Neural progenitor cell (in vitro differentiated cells): ENCODE results near the gene FKBP5.

ENCODE experiments used
- EZH2 ChIP-seq: fragments of 200-600 bp; sonication (generic); IDR thresholded peaks from 2 replicates; pipeline ENCODE4 v1.6.1; 2017; ENCODE audit warnings: antibody characterized with exemption, mild to moderate bottlenecking, moderate library complexity
- EZH2phosphoT487 ChIP-seq: fragments of 200-600 bp; sonication (generic); IDR thresholded peaks from 2 replicates; pipeline ENCODE4 v1.6.1; 2017; ENCODE audit warnings: antibody characterized with exemption
- TF ChIP-seq, protein P1 (sequence below): fragments of 200-600 bp; sonication (generic); IDR thresholded peaks from 2 replicates; pipeline ENCODE4 v1.5.1; 2017; ENCODE audit warnings: antibody characterized with exemption, mild to moderate bottlenecking

DNA sequence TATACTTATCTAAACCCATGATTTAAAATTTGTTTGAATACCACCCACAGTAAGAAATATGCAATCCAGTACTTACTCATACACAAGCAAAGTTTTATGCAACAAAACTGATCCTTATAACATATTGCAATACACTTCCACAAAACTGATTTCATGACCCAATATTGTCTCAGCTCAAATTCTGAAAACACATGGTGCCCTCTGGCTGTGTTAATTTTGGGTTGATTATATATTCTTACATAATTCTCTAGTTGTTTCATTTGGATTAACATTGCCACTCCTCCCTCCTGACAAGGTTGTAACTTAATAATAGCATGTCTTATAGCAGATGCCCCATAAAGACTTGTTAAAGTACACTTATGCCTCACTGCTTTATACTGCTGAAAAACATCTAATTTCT, 103.1 kb downstream of the FKBP5 start:
- TF ChIP-seq, protein P1, sequence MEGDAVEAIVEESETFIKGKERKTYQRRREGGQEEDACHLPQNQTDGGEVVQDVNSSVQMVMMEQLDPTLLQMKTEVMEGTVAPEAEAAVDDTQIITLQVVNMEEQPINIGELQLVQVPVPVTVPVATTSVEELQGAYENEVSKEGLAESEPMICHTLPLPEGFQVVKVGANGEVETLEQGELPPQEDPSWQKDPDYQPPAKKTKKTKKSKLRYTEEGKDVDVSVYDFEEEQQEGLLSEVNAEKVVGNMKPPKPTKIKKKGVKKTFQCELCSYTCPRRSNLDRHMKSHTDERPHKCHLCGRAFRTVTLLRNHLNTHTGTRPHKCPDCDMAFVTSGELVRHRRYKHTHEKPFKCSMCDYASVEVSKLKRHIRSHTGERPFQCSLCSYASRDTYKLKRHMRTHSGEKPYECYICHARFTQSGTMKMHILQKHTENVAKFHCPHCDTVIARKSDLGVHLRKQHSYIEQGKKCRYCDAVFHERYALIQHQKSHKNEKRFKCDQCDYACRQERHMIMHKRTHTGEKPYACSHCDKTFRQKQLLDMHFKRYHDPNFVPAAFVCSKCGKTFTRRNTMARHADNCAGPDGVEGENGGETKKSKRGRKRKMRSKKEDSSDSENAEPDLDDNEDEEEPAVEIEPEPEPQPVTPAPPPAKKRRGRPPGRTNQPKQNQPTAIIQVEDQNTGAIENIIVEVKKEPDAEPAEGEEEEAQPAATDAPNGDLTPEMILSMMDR: no peak
- TF ChIP-seq EZH2phosphoT487 (no peak), EZH2 (no peak)
